ENCODE measurements around the gene MXD1.

Gene MXD1

DNA sequence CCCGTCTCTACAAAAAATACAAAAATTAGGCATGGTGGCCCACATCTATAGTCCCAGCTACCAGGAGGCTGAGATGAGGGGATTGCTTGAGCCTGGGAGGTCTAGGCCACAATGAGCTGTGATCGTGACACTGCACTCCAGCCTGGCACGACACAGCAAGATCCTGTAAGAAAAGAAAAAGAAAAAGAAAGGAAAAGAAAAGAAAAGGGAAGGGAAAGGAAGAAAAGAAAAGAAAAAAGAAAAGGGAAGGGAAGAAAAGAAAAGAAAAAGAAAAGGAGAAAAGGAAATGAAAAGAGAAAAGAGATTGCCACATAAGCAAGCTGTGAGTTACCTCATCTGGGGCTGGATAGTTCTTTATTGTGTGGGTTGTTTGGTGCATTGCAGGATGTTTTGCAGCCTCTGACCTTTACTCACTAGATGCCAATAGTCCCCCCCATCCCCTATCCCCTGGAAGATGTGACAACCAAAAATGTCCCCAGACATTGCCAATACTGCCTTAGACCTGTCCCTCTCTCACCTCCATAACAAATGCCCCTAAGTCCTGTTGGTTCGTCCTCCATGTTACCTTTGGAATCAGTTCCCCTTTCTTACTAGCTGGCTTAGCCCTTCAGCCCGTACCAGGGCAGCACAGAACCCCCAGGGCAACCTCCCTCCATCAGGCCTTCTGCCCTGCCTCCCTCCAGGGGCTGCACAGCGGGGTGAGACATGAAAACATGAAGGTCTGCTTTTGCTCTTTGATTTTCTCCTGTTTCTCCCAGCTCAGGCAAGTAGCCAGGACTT is 37.6 kb downstream of the MXD1 start:
- Mint-ChIP-seq H3K4me3 (no peak overlapping the region), H3K9me3 (no peaks in the 10 kb centered on the region), H3K36me3 (no peaks in the 10 kb centered on the region), H3K4me1 (peaks cover 4 to 8% of the 10 kb centered on the region in 2 donors), H3K27me3 (peaks cover 8 to 9% of the 10 kb centered on the region in 2 donors), H3K27ac (no peak overlapping the region)
- DNase-seq (no peak), ATAC-seq (replicated peaks) (no peak)

DNA sequence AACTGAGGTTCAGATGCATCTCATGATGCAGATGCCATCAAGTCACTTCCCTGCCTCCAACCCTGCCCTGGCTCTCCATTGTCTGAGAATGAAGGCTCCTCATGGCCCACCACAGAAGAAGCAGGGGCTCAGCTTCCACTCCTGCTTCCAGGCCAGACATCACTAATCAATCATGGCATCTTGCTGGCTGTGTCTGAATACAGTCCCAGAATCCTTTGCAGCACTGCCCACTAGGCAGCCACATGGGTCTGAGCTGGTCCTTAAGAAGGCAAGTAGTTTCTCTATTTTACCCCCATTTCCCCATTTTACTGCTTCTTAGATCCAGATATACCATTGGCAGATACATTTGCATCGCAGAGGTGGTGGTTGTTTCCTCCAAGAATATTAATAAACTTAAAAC is 39.2 kb downstream of the MXD1 start:
- DNase-seq (no peak), ATAC-seq (replicated peaks) (no peak)
- Mint-ChIP-seq H3K9me3 (no peaks in the 10 kb centered on the region), H3K27me3 (peaks cover 1 to 2% of the 10 kb centered on the region in 2 donors), H3K4me3 (no peak overlapping the region), H3K4me1 (peaks cover 4 to 6% of the 10 kb centered on the region in 2 donors), H3K36me3 (no peaks in the 10 kb centered on the region), H3K27ac (no peak overlapping the region)

DNA sequence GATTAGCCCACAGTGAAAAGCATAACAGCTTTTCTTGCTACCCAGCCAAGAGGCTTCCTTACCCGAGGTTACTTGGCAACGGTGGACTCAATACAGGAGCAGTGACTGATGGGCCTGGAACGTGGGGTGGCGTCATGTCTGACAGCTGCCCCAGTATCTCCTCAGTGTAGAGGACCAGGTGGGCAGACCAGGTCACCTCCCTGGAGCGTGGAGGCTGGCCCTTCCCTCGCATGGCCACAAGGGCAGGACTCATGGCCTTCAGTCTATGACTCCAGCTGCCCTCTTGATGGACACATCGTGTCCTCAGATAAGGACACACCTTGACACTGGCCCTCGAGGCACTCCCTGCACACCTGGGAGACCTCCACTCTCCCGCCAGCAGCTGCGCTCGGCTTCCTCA is 40.1 kb downstream of the MXD1 start:
- no peaks in the 10 kb centered on the region for H3K27me3 Mint-ChIP-seq
- peaks cover 4 to 6% of the 10 kb centered on the region in 2 donors for H3K4me1 Mint-ChIP-seq
- no peak for DNase-seq
- no peak overlapping the region for H3K4me3 Mint-ChIP-seq
- no peak for ATAC-seq (replicated peaks)
- no peaks in the 10 kb centered on the region for H3K36me3 Mint-ChIP-seq
- no peak overlapping the region for H3K27ac Mint-ChIP-seq
- no peaks in the 10 kb centered on the region for H3K9me3 Mint-ChIP-seq

DNA sequence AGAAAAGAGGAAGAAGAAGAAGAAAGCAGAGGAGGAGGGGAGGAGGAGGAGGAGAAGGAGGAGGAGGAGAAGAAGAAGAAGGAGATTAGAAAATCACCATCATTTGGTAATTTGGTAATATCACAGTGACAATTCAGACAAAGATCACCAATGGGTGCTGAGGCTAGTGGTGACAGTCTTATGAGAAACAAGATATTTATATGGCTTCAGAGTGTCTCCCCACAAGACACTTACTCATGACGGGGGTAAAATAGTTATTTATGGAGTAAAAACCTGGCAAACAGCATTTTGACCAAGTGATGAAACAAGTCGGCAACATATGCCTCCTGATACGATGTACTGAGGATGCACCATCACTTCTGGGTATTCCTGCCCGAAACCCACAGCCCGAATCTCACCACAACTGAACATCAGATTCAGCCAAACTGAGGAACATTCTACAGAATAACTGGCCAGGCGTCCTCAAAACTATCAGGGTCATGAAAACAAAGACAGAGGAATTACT is 41.6 kb downstream of the MXD1 start:
- Mint-ChIP-seq H3K27me3 (no peaks in the 10 kb centered on the region), H3K4me1 (peaks cover 4 to 6% of the 10 kb centered on the region in 2 donors), H3K4me3 (no peak overlapping the region)

DNA sequence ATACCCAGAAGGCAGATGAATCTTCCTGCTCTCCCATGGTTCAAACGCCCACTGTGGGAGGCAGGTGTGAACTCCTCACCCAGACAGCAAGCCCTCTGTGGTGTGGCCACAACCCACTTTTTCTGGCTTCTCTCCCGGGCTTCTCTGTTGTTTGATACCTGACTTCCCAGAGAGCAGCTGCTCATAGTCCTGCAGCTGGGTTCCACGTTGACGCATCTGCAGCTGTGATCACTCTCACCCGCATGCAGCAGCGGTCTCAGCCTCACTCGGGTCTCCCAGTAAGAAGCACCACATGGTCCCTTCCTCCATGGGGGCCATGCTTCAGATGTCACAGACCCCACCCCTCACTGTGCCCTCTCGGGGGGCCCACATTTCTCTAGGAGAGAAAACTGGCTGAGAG is 43.1 kb downstream of the MXD1 start:
- Mint-ChIP-seq H3K27ac (no peak overlapping the region), H3K36me3 (peaks cover 0 to 3% of the 10 kb centered on the region in 2 donors), H3K4me1 (peaks cover 4 to 6% of the 10 kb centered on the region in 2 donors), H3K9me3 (no peaks in the 10 kb centered on the region), H3K4me3 (no peak overlapping the region), H3K27me3 (no peaks in the 10 kb centered on the region)
- DNase-seq (no peak), ATAC-seq (replicated peaks) (no peak)

More for the DNA sequence above, 41.6 kb downstream of the MXD1 start:
- Mint-ChIP-seq H3K36me3 (peaks cover 0 to 3% of the 10 kb centered on the region in 2 donors), H3K9me3 (no peaks in the 10 kb centered on the region), H3K27ac (no peak overlapping the region)
- DNase-seq (no peak), ATAC-seq (replicated peaks) (no peak)

DNA sequence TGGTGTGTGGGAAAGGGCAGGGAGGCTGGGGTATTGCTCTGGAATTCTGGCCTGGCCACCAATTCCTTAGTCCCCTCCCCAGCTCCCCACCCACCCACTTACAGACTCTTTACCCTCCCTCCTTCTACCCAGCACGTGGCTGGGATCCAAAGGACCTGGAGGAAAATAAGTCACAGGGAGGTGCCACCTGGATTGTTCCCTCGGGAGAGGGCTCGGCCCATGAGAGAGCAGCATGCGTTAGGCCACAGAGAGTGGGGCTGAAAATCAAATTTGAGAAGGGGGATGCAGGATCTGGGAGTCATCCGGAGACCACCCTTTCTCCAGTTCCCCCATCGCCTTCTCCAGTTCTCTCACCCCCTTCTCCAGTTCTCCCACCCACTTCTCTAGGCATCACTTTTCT is 43.6 kb downstream of the MXD1 start:
- Mint-ChIP-seq H3K27me3 (no peaks in the 10 kb centered on the region), H3K9me3 (no peaks in the 10 kb centered on the region), H3K4me3 (no peak overlapping the region), H3K36me3 (peaks cover 0 to 3% of the 10 kb centered on the region in 2 donors), H3K27ac (no peak overlapping the region), H3K4me1 (peaks cover 4 to 6% of the 10 kb centered on the region in 2 donors)
- no peak for DNase-seq
- ATAC-seq (replicated peaks): no peak

DNA sequence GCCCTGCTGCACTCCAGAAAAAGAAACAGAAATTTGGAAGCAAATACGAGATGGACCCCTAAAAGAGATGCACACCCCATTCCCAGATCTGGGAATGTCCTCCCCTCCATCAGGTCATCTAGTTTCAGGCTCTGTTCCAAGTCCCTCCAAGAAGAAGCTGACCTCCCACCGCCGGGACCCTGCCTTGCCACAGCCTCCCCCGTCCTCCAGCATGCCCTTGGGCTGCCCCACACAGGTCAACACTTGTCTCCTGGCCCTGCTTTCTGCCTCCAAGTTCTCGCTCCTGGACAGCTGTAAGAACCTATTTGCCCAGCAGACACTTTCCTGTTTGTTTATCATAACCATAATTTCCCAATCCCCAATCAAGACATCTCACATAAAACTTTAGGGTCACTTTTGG is 44.5 kb downstream of the MXD1 start:
- Mint-ChIP-seq H3K36me3 (peaks cover 0 to 3% of the 10 kb centered on the region in 2 donors), H3K27ac (no peak overlapping the region), H3K27me3 (no peaks in the 10 kb centered on the region), H3K4me3 (no peak overlapping the region), H3K4me1 (peaks cover 4 to 6% of the 10 kb centered on the region in 2 donors), H3K9me3 (no peaks in the 10 kb centered on the region)
- DNase-seq (no peak), ATAC-seq (replicated peaks) (no peak)

DNA sequence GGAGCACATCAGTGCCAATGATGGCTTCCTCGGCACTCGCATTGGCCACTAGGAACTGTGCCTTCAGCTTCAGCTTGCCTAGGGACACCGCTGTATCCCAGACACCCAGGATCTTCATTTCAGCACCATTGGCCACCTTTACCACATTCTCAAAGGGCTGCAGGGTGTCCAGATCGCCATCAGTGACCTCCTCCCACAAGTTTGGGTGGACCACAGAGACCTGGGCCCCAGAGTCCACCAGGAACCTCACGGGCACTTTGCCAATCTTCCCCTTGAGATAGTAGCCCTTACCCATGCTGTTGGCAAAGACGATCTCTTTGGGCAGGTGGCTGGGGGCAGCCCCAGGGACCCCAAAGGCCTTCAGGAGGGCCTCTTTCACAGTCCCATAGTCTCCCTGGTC is 45.9 kb downstream of the MXD1 start:
- H3K27me3 Mint-ChIP-seq: no peaks in the 10 kb centered on the region
- no peaks in the 10 kb centered on the region for H3K9me3 Mint-ChIP-seq
- no peak for ATAC-seq (replicated peaks)
- H3K36me3 Mint-ChIP-seq: peaks cover 0 to 3% of the 10 kb centered on the region in 2 donors
- H3K4me1 Mint-ChIP-seq: peaks cover 4 to 9% of the 10 kb centered on the region in 2 donors
- H3K27ac Mint-ChIP-seq: no peak overlapping the region
- no peak overlapping the region for H3K4me3 Mint-ChIP-seq
- DNase-seq: no peak

DNA sequence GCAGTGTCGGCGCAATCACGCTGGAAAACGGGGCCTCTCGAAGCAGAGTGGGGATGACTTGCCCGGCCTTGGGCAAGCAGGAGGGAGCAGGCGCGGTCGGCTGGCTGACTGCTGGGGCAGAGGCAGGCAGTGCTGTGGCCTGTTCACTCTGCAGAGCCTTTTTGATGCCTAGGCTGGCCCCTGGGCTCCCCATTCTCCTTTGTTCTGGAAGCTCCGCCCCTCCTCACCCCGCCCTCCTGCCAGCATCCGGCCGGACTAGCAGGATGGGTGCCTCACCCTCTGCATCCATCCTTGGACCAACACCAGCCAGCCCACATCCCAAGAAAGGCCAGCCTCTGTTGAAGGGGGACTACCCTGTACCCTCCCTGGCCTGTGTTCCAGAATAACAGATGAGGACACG is 46.6 kb downstream of the MXD1 start, which contains the start of gene ASPRV1:
TSS of gene ASPRV1 (minus strand) at position 136 of the 400 bp plus-strand sequence. CDS start 195 bp downstream, outside the sequence.
- H3K27me3 Mint-ChIP-seq: no peaks in the 10 kb centered on the region
- no peak within 1 kb of the TSS for H3K27ac Mint-ChIP-seq
- ATAC-seq (replicated peaks): no peak
- DNase-seq: no peak
- peaks cover 2 to 9% of the 10 kb centered on the region in 2 donors for H3K4me1 Mint-ChIP-seq
- H3K4me3 Mint-ChIP-seq: no peak within 1 kb of the TSS
- peaks cover 0 to 3% of the 10 kb centered on the region in 2 donors for H3K36me3 Mint-ChIP-seq
- no peaks in the 10 kb centered on the region for H3K9me3 Mint-ChIP-seq

DNA sequence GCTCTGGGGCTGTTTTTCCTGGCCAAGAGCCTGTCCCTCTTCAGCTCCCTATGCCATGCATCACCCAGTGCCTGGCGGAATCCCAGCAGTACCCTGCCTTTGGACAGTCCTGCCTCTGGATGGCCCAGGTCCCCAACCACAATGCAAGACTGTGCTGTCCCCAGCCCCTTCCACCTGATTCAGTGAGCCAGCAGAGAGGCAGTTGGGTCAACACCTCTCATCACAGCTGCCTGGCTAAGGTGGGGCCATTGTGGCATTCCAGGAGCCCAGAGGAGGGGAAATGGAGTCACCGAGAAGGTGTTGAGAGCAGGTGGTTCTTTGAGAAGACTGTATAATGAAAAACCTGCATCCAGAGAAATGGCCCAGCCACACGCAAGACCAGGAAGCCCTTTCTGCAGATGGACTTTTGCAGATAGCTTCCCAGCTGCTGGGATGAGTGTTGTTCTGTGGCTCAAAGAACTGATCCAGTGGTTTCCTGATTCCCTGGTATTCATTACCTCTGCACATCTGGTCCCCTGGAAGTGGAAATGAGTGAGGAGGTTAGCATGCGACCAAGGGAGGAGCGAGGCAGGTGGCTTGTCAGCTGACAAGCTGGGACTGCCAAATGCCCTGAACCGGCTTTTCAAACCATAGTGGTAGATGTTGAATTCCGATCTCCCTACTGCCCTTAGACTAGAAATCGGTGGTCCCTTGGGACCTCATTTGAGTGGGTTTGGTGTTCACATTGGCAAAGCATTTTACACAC is 48.2 kb downstream of the MXD1 start:
- Mint-ChIP-seq H3K36me3 (peaks cover 0 to 3% of the 10 kb centered on the region in 2 donors), H3K4me3 (no peak overlapping the region), H3K27me3 (no peaks in the 10 kb centered on the region), H3K4me1 (peaks cover 2 to 9% of the 10 kb centered on the region in 2 donors), H3K27ac (no peak overlapping the region), H3K9me3 (no peaks in the 10 kb centered on the region)
- ATAC-seq (replicated peaks) (no peak), DNase-seq (no peak)

DNA sequence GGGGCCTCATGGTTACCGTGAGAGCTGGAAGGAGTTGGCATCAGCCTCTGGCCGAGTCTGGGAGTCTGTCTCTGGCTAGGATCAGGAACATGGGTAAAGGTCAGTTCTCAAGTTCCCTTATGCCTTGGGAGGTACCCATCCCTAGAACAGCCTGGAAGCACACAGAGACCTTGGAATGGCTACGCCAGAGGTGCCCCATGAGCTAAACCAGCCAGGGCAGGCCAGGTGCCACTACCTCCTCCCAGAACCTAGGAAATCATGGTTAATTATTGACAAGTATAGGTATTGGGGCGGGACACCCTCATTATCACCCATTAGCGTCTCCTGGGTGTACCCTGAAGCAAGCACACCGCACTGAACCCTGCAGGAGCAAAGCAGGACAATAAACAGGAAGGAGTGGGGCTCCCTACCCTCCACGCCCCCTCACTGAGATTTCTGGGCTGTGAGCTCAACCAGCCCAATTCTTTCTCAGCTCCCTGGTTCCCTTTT is 49.5 kb downstream of the MXD1 start:
- no peak overlapping the region for H3K27ac Mint-ChIP-seq
- DNase-seq (no peak), ATAC-seq (replicated peaks) (no peak)
- H3K9me3 Mint-ChIP-seq: no peaks in the 10 kb centered on the region
- peaks cover 2 to 9% of the 10 kb centered on the region in 2 donors for H3K4me1 Mint-ChIP-seq
- H3K27me3 Mint-ChIP-seq: no peaks in the 10 kb centered on the region
- H3K4me3 Mint-ChIP-seq: no peak overlapping the region
- peaks cover 0 to 3% of the 10 kb centered on the region in 2 donors for H3K36me3 Mint-ChIP-seq

DNA sequence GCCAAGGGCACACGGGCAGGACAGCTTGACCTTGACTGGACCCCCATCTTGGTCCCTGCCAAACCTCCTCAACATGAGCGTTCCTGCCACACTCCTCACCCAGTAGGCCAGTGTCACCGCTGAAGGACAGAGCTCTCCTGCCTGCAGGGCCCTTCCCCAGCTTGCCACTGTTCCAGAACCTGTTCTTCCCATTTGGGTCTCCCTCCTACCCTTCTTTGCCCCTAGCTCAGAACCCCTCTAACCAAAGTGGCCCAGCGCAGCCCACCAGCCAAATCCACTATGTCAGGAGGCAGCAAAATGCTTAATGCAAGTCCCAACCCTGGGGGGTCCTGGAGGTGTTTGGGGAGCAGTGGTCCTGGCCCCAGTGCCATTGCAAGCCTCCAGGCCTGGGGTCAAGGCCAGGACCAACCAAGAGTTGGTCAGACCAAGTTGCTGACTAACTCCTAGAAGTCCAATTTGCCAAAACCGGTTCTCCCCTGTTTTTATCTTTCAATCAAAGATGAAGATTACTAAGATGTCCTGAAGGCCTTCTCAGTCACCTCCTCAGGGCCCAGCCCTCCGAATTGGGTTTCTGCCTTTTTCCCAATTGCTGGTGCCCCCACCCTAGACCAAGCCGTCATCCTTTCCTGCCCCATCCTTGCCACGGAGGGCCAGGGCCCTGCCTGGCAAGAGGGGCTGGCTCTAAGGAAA is 51.0 kb downstream of the MXD1 start:
- Mint-ChIP-seq H3K36me3 (peaks cover 0 to 2% of the 10 kb centered on the region in 2 donors), H3K27ac (no peak overlapping the region), H3K9me3 (no peaks in the 10 kb centered on the region), H3K27me3 (no peaks in the 10 kb centered on the region), H3K4me3 (no peak overlapping the region), H3K4me1 (peaks cover 2 to 9% of the 10 kb centered on the region in 2 donors)
- ATAC-seq (replicated peaks): no peak
- no peak for DNase-seq

DNA sequence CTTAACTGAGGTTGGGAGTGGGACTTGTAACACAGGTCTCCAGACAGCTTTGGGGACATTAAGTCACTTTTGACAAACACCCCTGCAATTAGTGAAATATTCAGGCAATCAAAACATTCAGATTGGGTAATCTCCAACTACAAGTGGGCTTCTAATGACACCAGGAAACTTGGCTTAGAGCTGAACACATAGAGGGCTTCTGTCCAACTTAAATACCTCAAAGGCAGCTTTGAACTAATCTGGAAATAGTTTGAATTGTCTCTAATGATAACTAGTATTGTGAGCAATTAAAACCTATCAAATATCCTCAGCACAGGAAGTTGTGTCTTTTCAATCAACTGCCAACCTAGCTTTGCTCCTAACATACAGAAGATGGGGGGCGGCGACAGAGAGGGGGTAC is 51.6 kb downstream of the MXD1 start:
- Mint-ChIP-seq H3K4me3 (no peak overlapping the region), H3K9me3 (no peaks in the 10 kb centered on the region), H3K4me1 (peaks cover 2 to 9% of the 10 kb centered on the region in 2 donors), H3K27me3 (no peaks in the 10 kb centered on the region), H3K36me3 (no peaks in the 10 kb centered on the region), H3K27ac (no peak overlapping the region)
- no peak for ATAC-seq (replicated peaks)
- no peak for DNase-seq

DNA sequence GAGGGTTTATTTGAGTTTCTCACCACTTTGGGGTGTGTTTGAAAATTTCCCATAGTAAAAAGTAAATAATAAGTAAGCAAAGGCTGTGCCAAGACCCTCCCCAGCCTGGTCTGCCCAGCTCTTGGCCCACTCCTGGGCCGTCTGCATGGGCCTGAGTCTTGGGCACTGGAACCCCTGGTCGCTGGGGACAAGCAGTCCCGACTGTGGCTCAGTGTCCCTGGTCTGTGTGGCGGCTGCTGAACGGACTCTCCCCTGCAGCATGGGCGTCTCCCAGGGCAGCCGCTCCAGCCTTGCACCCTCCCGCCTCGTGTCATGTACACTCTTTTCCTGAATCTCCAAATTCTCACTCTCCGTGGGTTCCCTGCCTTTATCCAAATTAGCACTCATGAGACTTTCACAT is 53.7 kb downstream of the MXD1 start:
- no peaks in the 10 kb centered on the region for H3K9me3 Mint-ChIP-seq
- peaks cover 2 to 9% of the 10 kb centered on the region in 2 donors for H3K4me1 Mint-ChIP-seq
- ATAC-seq (replicated peaks) (no peak), DNase-seq (no peak)
- no peak overlapping the region for H3K27ac Mint-ChIP-seq
- no peaks in the 10 kb centered on the region for H3K36me3 Mint-ChIP-seq
- H3K27me3 Mint-ChIP-seq: no peaks in the 10 kb centered on the region
- no peak overlapping the region for H3K4me3 Mint-ChIP-seq
